Ishikawa (cell line): ENCODE data around the gene C12orf42.

Experiments used
- CEBPB ChIP-seq: IDR thresholded peaks from 2 replicates; pipeline ENCODE4 v1.6.1; 2012
- CREB1 ChIP-seq: IDR thresholded peaks from 2 replicates; pipeline ENCODE4 v1.6.1; 2012; ENCODE audit warnings: low read depth
- EGR1 ChIP-seq: IDR thresholded peaks from 2 replicates; pipeline ENCODE4 v1.6.1; 2012
- EP300 ChIP-seq: IDR thresholded peaks from 2 replicates; pipeline ENCODE4 v1.6.1; 2012; ENCODE audit warnings: borderline replicate concordance
- FOXM1 ChIP-seq: IDR thresholded peaks from 2 replicates; pipeline ENCODE4 v1.6.1; 2012; ENCODE audit warnings: low read depth, borderline replicate concordance
- NFIC ChIP-seq: IDR thresholded peaks from 2 replicates; pipeline ENCODE4 v1.6.1; 2012
- RAD21 ChIP-seq: IDR thresholded peaks from 2 replicates; pipeline ENCODE4 v1.6.1; 2012; ENCODE audit warnings: low read depth
- REST ChIP-seq: IDR thresholded peaks from 2 replicates; pipeline ENCODE4 v1.6.1; 2012; ENCODE audit warnings: low read depth, mild to moderate bottlenecking
- TAF1 ChIP-seq: IDR thresholded peaks from 2 replicates; pipeline ENCODE4 v1.6.1; 2012; ENCODE audit warnings: low read depth, mild to moderate bottlenecking
- TCF12 ChIP-seq: IDR thresholded peaks from 2 replicates; pipeline ENCODE4 v1.6.1; 2012; ENCODE audit warnings: low read depth
- TEAD4 ChIP-seq: IDR thresholded peaks from 2 replicates; pipeline ENCODE4 v1.6.1; 2012
- YY1 ChIP-seq: IDR thresholded peaks from 2 replicates; pipeline ENCODE4 v1.6.1; 2012; ENCODE audit warnings: low read depth
- ZBTB7A ChIP-seq: IDR thresholded peaks from 2 replicates; pipeline ENCODE4 v1.6.1; 2012; ENCODE audit warnings: low read depth
- TF ChIP-seq, protein P1 (sequence below): IDR thresholded peaks from 2 replicates; pipeline ENCODE4 v1.6.1; 2012
- TF ChIP-seq, protein P2 (sequence below): IDR thresholded peaks from 2 replicates; pipeline ENCODE4 v1.6.1; 2012

Gene C12orf42

GRCh38 chr12:103269946-103270345, 225.8 kb downstream of the C12orf42 start:
- TF ChIP-seq REST, result no peak
- TF ChIP-seq TCF12, result no peak
- no peak for TF ChIP-seq TAF1
- TF ChIP-seq NFIC, result no peak
- TF ChIP-seq YY1, result no peak
- TF ChIP-seq, protein P1, sequence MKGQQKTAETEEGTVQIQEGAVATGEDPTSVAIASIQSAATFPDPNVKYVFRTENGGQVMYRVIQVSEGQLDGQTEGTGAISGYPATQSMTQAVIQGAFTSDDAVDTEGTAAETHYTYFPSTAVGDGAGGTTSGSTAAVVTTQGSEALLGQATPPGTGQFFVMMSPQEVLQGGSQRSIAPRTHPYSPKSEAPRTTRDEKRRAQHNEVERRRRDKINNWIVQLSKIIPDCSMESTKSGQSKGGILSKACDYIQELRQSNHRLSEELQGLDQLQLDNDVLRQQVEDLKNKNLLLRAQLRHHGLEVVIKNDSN, result no peak
- TF ChIP-seq, protein P2, sequence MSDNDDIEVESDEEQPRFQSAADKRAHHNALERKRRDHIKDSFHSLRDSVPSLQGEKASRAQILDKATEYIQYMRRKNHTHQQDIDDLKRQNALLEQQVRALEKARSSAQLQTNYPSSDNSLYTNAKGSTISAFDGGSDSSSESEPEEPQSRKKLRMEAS, result no peak
- no peak for TF ChIP-seq TEAD4
- TF ChIP-seq EGR1, result no peak
- TF ChIP-seq FOXM1, result no peak
- no peak for TF ChIP-seq RAD21
- no peak for TF ChIP-seq CEBPB
- TF ChIP-seq EP300, result no peak
- no peak for TF ChIP-seq ZBTB7A
- no peak for TF ChIP-seq CREB1

DNA sequence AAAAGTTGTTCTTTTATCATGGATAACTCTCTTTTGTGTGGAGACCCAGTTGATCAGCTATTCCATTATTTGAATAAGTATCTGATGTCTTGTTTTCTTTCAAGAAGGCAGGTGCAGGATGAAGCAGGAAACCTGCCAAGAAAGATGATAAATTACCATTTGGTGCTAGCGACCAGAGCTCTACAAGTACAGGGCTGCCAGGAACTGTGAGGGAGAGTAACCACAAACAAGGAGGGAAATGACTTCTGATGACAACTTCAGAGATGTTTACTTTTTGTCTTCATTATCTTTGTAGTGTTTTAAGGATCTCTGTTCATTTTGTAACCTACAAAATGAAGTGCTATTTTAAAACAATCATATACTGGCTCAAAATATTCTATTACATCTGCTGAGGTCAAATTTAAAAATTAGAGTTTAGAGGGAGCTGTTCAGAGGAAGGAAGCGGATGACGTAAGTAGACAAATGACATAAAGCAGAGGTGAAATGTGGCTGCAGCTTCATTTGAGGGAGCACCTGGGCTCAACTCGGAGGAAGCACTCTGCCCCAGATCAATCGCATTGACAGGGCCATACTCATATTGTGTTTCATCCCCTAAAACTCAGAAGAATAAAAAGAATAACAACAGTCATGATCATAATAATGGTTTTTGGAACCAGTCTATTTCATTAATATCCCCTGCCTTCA, 226.8 kb downstream of the C12orf42 start:
- TF ChIP-seq ZBTB7A, result no peak
- no peak for TF ChIP-seq TCF12

DNA sequence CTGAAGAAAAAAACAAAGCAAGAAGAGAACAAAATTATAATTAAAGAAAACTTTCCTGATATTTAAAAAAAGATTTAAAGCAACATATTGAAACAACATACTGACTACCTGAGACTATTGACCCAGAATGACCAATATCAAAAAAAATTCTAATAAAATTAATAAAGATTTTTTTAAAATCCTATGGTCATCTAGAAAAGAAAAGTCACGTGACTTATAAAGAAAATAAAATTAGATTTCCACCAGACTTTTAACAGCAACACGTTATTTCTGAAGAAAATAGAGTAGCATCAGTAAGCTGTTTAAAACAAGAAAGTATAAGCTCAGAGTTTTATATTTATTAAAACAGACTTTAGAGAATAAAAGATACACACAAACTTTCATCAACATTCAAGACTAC, 238.0 kb downstream of the C12orf42 start:
- TF ChIP-seq FOXM1 (no peak), CREB1 (no peak), EGR1 (no peak), ZBTB7A (no peak), RAD21 (no peak), YY1 (no peak), REST (no peak), TCF12 (no peak), CEBPB (no peak), NFIC (no peak), EP300 (no peak), TEAD4 (no peak), TAF1 (no peak)
- TF ChIP-seq, protein P1, result no peak
- TF ChIP-seq, protein P2, result no peak
